Transverse colon (tissue), 3 donors: ENCODE data around the gene COL13A1.

Source experiments
- CTCF ChIP-seq, 5 experiments: fragments of 200-600 bp in 3 of 5; fragments of 450-650 bp in 2 of 5; sonication (generic) in 3 of 5; IDR thresholded peaks; 1 replicate in 2 of 5; 2 replicates in 3 of 5; pipeline ENCODE4 v1.5.1; 2016 to 2017; ENCODE audit warnings: antibody characterized with exemption in 5 of 5, inconsistent platforms in 3 of 5, mild to moderate bottlenecking in 2 of 5, moderate library complexity in 1 of 5
- POLR2A ChIP-seq: fragments of 450-650 bp; IDR thresholded peaks from one replicate; pipeline ENCODE4 v1.6.1; 2016; ENCODE audit warnings: antibody characterized with exemption, mild to moderate bottlenecking, moderate library complexity

GRCh38 chr10:69892816-69893215 is 91.1 kb downstream of the COL13A1 start:
- no peak for TF ChIP-seq CTCF (IDR thresholded peaks at IDR 0.05)
- TF ChIP-seq POLR2A, result no peak
